B cell (primary cell): ENCODE measurements around the gene MAP1LC3B2.

Experiments used
- CTCF ChIP-seq: fragments of 200-600 bp; IDR thresholded peaks from one replicate; pipeline ENCODE4 v1.8.0; 2022; ENCODE audit warnings: antibody characterized with exemption, mild to moderate bottlenecking
- EZH2 ChIP-seq: IDR thresholded peaks from 2 replicates; pipeline ENCODE4 v1.6.1; 2012; ENCODE audit warnings: borderline replicate concordance, low read depth, mild to moderate bottlenecking, moderate library complexity, low read length; ENCODE audit not compliant: insufficient read depth, poor library complexity, severe bottlenecking

DNA sequence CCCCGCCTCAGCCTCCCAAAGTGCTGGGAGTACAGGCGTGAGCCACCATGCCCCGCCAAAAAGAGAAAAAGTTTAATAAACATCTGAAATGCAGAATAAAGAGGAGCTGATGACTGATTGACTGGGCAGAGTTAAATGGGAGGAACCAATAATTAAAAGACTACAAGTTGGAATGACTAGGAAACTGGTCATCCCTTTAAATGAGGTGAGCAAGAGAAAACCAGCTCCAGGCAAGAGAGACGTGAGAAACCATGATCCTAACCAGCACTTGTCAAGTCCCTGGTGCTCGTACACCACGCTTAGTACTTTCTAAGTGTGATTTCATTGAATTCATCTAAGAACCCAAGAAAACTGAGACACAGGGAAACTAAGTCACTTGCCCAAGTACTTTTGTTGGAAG is 47.9 kb downstream of the MAP1LC3B2 start:
- TF ChIP-seq CTCF (no peak), EZH2 (no peak)
